Measurements from ENCODE around the gene LRRC43. TPM values are rescaled to one million over a fixed set of nuclear protein-coding genes. Genes with fewer than 3 reads are reported as not detected.
"Not testable (repeated sequence)": the region's sequence is repeated elsewhere in the genome, so short reads cannot be mapped to it uniquely, and the experiment has no call there.

The LRRC43 gene
- polyA plus RNA-seq, 1 donor: 6.8 TPM

DNA sequence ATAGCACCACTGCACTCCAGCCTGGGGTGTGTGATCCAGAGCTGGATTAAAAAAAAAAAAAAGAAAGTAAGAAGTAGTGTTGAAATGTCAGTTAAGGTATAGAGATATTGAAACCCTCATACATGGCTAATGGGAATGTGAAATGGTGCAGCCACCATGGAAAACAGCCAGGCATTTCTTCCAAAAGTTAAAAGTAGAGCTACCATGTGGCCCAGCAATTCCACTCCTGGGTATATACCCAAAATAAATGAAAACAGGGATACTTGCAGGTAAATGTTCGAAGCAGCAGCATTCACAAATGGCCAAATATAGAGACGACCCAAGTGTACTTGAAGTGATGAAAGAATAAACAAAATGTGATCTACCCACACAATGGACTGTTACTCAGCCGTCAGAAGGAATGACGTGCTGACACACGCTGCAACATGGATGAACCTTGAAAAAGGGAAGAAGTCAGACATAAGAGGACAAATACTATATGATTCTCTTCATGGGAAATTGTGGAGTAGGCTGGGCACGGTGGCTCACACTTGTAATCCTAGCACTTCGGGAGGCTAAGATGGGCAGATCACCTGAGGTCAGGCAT, 24.1 kb upstream of the LRRC43 start:
- no peak for DNase-seq

DNA sequence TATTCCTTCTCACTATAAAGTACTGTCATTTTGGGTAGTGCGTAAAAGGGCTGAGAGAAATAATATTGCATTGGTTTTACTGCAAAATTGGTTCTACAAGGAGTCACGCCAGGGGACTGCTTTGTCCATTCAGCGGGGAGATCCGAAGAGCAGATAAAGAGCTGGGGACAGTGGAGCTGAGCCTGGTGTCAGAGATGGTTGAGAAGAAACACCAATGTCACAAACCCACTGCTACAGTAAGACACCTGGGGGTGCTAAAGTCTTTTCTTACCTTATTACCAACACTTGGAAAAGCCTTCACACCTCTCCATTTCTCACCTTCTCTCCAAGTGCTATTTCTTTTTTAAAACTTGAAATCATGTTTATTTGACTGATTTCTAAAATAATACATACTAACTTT, 23.0 kb upstream of the LRRC43 start:
- DNase-seq: no peak

DNA sequence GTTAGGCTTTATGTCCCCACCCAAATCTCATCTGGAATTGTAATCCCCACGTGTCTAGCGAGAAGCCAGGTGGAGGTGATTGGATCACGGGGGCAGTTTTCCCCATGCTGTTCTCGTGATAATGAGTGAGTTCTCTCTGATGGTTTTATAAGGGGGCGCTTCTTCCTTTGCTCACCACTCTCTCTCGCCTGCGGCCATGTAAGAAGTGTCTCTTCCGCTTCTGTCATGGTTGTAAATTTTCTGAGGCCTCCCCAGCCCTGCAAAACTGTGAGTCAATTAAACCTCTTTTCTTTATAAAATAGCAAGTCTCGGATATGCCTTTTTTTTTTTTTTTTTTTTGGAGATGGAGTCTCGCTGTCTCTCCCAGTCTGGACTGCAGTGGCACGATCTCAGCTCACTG, 22.2 kb upstream of the LRRC43 start:
- DNase-seq: no peak

DNA sequence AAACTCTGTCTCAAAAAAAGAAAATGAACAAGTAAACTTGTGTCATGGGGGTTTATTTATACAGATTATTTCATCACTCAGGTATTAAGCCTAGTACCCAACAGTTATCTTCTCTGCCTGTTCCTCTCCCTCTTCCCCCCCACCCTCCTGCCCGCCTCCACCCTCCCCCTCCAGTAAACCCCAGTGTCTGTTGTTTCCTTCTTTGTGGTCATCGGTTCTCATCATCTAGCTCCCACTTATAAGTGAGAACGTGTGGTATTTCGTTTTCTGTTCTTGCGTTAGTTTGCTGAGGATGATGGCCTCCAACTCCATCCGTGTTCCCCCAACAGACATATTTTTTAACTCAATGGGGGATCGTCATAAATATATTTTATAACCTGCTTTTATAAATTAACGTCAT, 21.2 kb upstream of the LRRC43 start:
- DNase-seq: no peak

DNA sequence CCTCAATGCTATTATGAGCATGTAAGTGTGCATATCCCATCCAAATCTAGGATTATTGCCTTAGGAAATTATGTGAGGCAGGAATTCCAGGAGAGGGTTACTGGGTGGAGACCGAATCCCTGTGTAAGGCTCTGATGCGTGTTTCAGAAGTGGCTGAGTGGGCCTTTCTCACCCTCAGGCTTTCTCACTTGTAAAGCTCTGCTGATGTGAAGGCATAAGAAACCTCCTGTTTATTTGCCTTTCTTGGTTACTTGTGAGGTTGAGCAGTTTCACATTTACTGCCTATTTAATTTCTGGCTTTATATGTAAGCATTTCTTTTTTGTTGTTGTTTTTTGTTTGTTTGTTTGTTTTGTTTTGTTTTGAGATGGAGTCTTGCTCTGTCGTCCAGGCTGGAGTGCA, 19.9 kb upstream of the LRRC43 start:
- no peak for DNase-seq

DNA sequence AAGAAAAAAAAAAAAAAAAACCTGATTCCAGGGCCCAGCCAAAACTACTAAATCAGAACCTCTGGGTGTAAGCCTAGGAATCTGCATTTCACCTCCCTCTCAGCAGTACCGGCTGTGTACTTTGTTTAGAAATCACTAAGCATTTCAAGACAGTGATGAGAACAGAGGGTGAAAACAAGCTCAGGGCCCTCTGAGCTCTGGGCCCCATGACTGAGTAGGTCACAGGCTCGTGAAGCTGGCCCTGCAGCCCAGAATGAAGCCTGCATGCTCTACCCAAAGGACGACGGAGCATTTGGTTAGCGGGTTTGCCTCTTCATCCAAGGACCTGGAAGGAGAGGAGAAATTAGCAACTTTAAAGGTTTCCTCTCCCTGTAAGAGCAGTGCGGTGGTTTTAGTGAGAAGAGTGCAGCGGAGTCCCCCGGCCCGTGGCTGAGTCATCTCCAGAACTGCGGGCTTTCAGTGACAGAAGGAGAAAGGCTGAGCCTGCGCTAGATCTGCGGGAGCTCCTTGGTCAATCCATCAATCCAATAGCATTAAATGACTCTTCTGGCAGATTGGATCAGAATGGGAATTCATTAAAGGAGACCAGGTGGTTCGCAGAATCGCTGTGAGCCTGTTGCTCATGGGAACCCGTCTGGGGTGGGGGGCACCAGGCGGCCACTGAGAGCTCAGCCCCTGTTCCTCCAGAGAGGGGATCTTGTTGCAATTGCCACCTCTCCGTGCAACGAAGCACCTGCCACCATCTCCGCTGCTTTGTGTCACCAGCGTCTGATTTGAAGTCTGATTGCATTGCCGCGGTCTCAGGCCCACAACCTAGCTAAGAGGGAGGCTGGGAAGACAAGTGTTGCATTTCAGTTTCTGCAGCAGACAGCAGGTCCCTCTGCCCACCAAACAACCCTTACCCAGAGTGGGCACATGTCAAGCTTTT, 16.2 kb upstream of the LRRC43 start:
- no peak for DNase-seq

DNA sequence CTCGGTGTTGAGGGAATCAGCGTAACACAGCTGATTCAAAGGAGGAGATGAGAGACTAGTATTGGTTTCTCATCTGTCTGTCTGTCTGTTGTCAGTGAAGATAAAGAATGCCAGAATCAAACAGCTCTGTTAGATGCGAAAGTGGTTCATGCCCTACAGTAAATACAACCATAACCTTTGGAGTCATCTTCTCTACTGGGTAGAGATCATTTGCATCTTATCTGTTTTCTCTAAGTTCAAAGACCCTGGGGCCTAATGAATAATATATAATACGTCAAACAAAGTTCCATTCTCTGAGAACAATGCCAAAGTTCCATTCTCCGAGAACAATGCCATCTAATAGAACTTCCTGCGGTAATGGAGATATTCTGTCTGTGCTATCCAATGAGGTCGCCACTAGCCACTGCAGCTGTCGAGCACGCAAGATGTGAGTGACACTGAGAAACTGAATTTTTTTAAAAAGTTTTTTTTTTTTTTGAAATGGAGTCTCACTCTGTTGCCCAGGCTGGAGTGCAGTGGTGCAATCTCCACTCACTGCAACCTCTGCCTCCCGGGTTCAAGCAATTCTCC, 15.5 kb upstream of the LRRC43 start:
- no peak for DNase-seq

DNA sequence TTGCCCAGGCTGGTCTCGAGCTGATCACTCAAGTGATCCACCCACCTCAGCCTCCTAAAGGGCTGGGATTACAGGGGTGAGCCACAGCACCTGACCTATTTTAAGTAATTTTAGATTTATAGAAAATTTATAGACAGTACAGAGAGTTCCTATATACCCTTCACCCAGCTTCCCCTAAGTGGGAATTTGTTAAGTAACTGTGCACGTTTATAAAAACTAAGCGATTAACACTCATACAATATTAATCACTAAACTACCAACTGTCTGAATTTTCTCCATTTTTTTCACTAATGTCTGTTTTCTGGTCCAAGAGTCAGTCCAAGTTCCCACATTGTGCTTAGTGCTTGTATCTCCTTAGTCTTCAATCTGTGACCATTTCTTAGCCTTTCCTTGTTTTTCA, 14.4 kb upstream of the LRRC43 start:
- no peak for DNase-seq

DNA sequence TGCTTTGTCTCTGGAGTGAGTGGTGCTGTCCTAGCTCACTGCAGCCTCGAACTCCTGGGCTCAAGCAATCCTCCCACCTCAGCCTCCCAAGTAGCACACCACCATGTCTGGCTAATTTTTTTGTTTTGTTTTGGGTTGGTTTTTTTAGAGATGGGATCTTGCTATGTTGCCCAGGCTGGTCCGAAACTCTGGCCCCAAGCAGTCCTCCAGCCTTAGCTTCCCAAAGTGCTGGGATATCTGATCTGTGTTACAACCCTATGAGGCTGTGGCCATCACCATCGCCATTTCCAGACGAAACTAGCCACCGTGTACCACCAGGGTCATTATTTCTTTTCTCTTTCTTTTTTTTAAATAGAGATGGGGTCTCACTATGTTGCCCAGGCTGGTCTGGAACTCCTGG, 11.5 kb upstream of the LRRC43 start:
- DNase-seq: no peak

DNA sequence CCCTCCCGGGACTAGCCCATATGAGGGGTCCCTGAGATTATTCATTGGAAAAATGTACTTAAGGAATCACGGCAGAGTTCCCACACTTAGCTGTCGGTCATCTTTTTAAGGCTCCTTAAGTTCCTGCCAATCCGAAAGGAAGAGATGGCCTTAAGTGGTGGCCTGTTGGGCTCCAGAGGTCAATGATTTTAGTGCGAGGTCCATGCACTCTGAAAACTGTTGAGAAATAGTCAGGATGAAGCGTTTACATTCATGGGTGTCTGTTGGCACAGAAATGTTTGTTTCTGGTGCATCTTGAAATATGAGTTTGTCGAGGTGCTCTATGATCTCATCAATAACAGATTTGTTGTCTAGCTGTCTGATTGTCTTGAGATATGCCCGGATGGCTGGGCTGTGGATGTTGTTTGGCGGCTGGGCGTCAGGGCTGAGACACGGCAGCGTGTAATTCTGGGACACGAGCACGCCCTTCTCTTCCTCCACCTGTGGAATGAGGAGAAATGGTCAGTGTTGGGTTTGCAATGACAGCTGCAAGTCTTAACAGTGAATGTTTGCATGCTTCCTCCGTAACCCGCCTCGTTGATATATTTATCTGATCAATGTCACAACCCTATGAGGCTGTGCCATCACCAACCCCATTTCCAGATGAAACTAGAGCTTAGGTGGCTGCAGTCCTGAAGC, 10.5 kb upstream of the LRRC43 start:
- DNase-seq: no peak

DNA sequence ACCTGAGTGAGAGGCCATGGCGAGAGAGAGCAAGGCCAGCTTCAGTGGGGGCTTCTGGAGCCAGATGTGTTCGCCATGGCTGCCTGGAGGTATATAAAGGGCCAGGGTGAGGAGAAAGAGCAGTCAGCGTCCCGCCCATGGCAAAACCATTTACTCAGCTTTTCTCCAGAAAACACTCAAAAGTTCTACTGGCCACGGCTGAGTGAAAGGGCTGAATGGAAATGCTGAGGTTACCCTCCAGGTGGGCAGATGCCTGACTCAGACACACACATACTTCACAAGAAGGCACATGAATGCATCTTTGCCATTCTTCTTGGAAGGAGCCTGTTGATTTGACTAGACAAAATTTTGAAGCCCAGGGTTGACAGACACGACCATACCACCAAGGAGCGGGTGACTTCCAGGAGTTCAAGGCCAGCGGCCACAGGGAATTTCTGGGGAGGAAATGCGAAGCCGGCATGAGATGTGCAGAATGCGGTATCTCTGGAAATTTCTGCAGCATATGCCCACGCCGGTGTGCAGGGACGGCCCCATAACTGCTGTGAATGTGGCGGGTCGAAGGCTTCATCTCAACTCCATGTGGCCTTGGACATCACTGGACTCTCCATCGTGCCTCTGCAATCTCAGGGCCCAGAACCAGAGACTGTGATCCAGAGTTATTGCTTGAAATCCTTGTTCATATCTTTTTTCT, 8.6 kb upstream of the LRRC43 start, which contains the start of gene IL31:
Gene IL31, minus strand, starts transcription at position 67 of the 691 bp plus-strand sequence. Its CDS starts 49 bp downstream, at position 18.
- no peak for DNase-seq

DNA sequence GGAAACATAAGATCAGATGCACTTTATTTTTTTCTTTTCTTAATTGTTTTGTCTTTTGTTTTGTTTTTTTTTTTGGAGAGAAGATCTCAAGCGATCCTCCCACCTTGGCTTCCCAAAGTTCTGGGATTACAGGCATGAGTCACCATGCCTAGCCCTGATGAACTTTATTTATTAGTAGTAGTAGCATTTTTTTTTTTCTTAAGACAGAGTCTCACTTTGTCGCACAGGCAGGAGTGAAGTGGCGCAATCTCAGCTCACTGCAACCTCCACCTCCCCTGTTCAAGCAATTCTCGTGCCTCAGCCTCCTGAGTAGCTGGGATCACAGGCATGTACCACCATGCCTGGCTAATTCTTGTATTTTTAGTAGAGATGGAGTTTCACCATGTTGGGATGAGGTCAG, 6.5 kb upstream of the LRRC43 start:
- not testable (repeated sequence) for DNase-seq

DNA sequence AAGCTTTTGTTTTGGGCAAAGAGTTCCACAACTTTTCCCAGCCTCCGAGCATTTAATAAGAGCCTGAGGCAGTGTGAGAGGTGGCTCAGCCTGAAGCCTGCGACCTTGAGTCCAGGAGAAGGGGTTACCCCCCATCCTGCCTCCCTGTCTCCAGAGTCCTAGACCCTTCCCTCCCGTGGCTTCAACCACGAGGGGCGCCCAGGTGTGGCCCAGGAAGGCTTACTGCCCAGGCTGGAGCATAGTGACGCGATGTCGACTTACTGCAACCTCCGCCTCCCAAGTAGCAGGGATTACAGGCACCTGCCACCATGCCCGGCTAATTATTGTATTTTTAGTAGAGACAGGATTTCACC, 641 bp downstream of the LRRC43 start:
- no peak for DNase-seq

DNA sequence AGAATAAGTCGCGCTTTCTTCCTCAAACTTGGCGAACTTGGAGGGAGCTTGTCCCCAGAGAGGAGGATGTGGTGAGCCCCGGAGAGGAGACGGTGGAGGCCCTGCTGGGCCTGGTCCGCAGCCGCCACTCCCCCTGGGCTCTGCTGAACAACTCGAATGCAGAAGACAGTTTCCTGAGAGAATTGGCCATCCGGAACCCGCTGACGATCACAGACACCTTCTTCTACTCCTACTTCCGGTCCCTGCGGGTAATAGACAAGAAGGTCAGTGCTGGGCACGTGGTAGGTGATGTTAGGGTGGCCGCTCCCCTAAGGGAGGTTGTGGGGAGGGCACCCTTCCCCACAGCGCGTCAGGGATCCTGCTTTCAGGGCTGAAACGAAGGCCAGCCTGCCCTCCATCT, 1.6 kb downstream of the LRRC43 start:
- no peak for DNase-seq

DNA sequence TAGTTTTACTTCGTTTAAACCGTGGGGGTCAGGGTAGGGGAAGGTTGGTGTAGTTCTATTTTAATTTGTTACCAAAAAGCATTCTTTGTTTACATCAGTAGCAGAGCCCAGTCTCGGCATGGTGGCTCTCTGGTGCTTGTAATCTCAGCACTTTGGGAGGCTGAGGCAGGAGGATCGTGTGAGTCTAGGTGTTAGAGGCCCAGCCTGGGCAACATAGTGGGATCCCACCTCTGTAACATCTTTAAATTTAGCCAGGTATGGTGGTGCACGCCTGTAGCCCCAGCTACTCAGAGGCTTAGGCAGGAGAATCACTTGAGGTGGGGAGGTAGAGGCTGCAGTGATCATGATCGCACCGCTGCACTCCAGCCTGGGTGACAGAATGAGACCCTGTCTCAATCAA, 2.2 kb downstream of the LRRC43 start:
- DNase-seq: no peak

DNA sequence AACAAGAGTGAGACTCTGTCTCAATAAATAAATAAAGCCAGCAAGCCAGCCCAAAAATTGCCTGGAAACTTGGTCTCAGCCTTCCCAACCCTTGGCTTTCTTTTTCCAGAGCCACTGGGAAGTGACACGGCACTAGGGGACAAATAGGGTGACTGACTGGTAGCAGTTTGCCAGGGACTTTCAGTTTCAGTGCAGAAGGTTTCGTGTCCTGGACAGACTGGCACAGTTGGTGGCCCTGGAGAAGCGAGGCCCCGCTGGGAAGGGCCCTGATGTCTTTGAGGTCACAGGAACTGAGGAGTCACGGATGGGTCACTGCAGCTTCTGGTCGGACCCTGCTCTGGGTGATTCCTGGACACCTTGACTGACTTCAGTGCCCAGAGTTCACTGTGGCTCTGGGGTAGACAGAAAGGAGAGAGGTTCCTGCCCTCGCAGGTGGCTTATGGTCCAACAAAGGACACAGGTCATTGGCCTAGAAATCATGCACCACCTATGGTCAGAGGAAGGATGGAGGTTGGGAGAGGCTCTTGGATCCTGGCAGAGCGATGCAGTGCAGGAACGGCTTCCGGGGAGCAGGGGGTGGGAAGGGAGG, 2.7 kb downstream of the LRRC43 start:
- DNase-seq: no peak

DNA sequence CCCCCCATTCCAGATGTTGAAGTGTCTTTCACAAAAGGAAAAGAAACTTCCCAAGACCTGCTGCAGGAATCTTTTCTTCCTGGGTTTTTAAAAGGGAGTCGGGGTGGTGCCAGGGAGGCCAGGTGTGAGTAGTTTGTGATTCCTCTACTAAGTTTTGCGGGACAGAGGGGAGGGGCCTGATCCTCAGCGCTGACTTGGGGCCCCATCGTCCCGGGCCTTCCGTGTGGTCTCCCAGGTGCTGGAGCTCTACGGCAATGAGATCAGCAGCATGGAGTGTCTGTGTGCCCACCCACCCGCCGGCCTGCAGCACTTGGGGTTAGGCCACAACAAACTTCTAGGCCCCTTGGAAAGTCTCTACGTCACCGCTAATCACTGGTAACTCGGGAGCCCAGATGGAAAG, 4.5 kb downstream of the LRRC43 start:
- DNase-seq: no peak

DNA sequence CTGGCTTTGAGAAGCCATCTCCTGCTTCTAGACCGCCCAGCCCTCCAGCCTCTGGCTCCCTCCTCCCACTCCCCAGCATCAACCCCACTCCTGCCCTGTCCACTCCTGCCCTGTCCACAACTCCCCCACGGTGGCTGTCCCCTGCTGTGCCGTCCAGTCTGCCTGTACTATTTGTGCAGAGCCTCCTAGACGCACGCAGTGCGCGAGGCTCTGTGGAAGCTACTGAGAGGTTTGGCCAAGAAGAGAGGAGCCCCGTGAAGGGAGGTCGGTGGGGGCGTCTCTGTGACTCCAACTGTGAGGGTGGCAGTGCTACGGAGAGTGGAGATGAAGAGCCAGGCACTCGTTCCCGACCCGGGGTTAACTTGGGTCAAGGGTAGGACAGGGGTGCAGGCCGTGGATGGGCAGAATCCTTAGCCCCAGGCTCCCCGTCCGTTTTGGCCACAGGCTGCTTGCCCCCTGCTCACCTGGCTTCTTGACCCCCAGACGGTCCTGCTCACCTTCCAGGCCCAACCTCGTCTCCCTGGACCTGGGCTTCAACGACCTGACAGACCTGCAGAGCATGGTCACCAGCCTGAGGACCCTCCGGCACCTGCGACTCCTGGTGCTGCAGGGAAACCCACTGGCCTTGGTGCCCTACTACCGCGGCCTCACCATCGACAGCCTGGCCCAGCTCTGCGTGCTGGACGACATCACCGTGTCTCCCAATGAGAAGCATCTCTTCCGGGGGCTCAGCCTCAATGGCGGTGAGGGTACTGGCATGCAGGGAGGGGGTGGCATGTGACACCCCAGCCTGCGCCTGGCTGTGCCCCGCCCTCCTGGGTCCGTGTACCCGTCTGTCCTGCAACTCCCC, 6.9 kb downstream of the LRRC43 start:
- no peak for DNase-seq

DNA sequence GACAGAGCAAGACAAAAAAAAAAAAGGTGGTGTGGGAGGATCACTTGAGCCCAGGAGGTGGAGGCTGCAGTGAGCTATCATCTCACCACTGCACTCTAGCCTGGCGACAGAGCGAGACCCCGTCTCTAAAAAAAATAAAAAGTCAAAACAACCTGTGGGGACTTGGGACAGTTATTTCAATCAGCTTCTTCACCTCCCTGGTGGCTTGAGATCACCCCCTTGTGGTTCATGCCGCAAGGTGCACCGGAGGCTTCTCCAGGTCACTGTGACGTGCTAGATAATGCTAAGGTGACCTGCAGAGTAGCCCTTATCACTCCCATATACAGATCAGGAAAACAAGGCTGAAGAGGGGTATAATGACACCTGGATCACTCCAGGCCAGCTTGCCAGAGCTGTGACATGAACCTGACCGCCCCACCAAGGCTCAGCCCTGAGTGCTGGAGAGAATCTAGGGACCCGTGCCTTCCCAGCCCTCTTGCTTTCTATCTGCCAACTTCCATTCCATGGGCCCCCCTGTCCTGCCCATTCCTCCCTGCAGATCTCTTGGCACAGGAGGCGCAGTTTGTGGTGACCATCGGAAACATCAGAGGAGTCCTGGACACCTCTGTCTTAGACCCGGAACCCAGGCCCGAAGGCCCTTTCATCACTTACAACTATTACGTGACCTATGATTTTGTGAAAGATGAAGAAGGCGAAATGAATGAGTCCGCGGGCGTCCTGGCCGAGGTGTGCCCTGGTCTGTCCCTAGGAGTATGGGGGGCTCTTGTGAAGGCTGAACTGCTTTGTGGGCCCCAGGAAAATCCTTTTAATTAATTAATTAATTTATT, 8.1 kb downstream of the LRRC43 start:
- peak; percentile 52 for DNase-seq

DNA sequence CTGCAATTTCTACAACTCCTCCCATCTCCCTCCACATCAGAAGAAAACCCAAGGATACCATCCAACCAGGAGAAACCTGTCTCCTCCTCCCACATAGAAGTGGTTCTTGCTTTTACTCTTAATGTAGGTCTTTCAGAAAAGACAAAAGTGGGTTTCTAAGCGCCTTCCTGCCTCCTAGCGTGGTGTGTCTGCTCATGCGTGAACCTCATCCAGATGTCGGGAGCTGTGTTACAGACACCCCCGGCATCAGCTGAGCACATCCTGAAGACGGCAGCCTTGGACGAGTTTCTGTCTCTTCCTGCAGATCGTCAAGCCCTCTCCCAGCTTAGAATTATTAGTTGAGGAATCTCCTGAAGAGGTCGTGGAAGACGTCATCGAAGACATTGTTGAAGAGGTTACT, 9.5 kb downstream of the LRRC43 start:
- DNase-seq: no peak
